AG04449 (cell line): Measurements from ENCODE around the gene NGLY1.

Experiments used
- CTCF ChIA-PET: fragments of 350-600 bp; formaldehyde crosslinking; extraction: SDS; loops from one replicate; lab custom pipeline; 2021; ENCODE audit warnings: antibody characterized with exemption; lab: Yijun Ruan, JAX
- POLR2A ChIA-PET: fragments of 400-600, 350-600 bp; formaldehyde crosslinking; extraction: SDS; loops from one replicate; lab custom pipeline; 2020; ENCODE audit warnings: antibody characterized with exemption, inconsistent platforms; lab: Yijun Ruan, JAX
- DNase-seq: peaks from one replicate; pipeline ENCODE4 v3.0.0-alpha.2; 2010; ENCODE audit warnings: low read depth, low spot score
- H3K4me3 ChIP-seq: 2 replicates; pipeline ENCODE4 v1.5.1; 2011; ENCODE audit warnings: low read depth, mild to moderate bottlenecking, control low read depth, low read length
- TF ChIP-seq, protein P1 (sequence below): IDR thresholded peaks from one replicate; pipeline ENCODE4 v1.5.1; 2011; ENCODE audit warnings: mild to moderate bottlenecking, moderate library complexity, low read length, control low read depth, inconsistent platforms; ENCODE audit not compliant: insufficient read depth; ENCODE audit errors: missing control alignments

NGLY1 gene

DNA sequence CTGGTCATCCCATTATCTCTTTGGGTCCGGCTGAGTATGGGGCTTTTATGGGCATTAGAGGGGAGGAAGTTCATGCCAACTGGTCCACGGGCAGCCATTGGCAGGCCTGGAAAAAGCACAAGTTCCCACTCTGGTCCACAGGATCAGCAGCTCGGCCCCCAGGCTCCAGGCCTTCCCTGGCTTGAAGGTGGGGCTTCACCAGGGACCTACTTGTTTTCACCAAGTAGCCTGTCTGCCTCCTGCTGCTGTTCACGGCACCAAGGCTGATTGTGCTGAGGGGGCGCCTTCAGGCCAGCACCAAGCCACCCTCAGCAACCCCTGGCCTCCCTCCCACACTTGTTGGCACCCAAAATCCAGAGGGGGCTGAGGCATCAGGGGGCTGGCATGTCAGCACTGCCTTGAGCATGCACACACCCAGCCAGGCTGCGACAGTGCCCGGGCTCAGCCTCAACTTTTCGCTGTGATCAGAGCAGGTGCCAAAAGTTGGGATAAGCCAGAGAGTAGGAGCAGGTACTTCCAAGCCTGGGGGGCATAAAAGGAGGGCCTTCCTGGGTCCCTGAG is 109.4 kb downstream of the NGLY1 start:
- POLR2A ChIA-PET, result no interaction called here
- DNase-seq, result no peak
- TF ChIP-seq, protein P1, sequence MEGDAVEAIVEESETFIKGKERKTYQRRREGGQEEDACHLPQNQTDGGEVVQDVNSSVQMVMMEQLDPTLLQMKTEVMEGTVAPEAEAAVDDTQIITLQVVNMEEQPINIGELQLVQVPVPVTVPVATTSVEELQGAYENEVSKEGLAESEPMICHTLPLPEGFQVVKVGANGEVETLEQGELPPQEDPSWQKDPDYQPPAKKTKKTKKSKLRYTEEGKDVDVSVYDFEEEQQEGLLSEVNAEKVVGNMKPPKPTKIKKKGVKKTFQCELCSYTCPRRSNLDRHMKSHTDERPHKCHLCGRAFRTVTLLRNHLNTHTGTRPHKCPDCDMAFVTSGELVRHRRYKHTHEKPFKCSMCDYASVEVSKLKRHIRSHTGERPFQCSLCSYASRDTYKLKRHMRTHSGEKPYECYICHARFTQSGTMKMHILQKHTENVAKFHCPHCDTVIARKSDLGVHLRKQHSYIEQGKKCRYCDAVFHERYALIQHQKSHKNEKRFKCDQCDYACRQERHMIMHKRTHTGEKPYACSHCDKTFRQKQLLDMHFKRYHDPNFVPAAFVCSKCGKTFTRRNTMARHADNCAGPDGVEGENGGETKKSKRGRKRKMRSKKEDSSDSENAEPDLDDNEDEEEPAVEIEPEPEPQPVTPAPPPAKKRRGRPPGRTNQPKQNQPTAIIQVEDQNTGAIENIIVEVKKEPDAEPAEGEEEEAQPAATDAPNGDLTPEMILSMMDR, result no peak
- CTCF ChIA-PET, result no interaction called here
- H3K4me3 ChIP-seq, result no peak overlapping the region
